HL-60 (cell line): Measurements from ENCODE around the gene MAS1L.

Experiments
- DNase-seq, 2 experiments: peaks; one replicate each; pipeline ENCODE4 v3.0.0-alpha.2; 2010 to 2020; ENCODE audit warnings: low read depth in 1 of 2, low spot score in 1 of 2
- H3K27ac ChIP-seq: fragments of 250-450 bp; sonication (Bioruptor Pico); replicated peaks from 2 replicates; pipeline ENCODE4 v1.5.1; 2020; ENCODE audit warnings: mild to moderate bottlenecking, moderate library complexity
- H3K27me3 ChIP-seq: fragments of 250-450 bp; sonication (Bioruptor Pico); 2 replicates; pipeline ENCODE4 v1.5.1; 2021; ENCODE audit warnings: mild to moderate bottlenecking, moderate library complexity; ENCODE audit not compliant: insufficient read depth, poor library complexity, severe bottlenecking
- H3K4me3 ChIP-seq: replicated peaks from 2 replicates; pipeline ENCODE4 v1.5.1; 2011; ENCODE audit warnings: mild to moderate bottlenecking, control low read depth, low read length; ENCODE audit not compliant: insufficient read depth
- CTCF ChIP-seq: IDR thresholded peaks from one replicate; pipeline ENCODE4 v1.5.1; 2011; ENCODE audit warnings: low read length, control low read depth, inconsistent platforms; ENCODE audit not compliant: insufficient read depth
- GABPA ChIP-seq: IDR thresholded peaks from 2 replicates; pipeline ENCODE4 v1.6.1; 2012; ENCODE audit warnings: low read depth
- POLR2AphosphoS5 ChIP-seq: IDR thresholded peaks from 2 replicates; pipeline ENCODE4 v1.6.1; 2012; ENCODE audit warnings: low read depth
- SPI1 ChIP-seq: IDR thresholded peaks from 2 replicates; pipeline ENCODE4 v1.6.1; 2012; ENCODE audit warnings: low read depth, mild to moderate bottlenecking, borderline replicate concordance
- TF ChIP-seq, protein P1 (sequence below): IDR thresholded peaks from 2 replicates; pipeline ENCODE4 v1.6.1; 2012; ENCODE audit warnings: low read depth; ENCODE audit not compliant: insufficient replicate concordance

MAS1L gene

GRCh38 chr6:29461021-29461814 lies 26.5 kb downstream of the MAS1L start:
- Histone ChIP-seq H3K27me3 (no peaks in the 10 kb centered on the region), H3K4me3 (no peak overlapping the region), H3K27ac (no peak overlapping the region)
- DNase-seq = no peak
- TF ChIP-seq, protein P1, sequence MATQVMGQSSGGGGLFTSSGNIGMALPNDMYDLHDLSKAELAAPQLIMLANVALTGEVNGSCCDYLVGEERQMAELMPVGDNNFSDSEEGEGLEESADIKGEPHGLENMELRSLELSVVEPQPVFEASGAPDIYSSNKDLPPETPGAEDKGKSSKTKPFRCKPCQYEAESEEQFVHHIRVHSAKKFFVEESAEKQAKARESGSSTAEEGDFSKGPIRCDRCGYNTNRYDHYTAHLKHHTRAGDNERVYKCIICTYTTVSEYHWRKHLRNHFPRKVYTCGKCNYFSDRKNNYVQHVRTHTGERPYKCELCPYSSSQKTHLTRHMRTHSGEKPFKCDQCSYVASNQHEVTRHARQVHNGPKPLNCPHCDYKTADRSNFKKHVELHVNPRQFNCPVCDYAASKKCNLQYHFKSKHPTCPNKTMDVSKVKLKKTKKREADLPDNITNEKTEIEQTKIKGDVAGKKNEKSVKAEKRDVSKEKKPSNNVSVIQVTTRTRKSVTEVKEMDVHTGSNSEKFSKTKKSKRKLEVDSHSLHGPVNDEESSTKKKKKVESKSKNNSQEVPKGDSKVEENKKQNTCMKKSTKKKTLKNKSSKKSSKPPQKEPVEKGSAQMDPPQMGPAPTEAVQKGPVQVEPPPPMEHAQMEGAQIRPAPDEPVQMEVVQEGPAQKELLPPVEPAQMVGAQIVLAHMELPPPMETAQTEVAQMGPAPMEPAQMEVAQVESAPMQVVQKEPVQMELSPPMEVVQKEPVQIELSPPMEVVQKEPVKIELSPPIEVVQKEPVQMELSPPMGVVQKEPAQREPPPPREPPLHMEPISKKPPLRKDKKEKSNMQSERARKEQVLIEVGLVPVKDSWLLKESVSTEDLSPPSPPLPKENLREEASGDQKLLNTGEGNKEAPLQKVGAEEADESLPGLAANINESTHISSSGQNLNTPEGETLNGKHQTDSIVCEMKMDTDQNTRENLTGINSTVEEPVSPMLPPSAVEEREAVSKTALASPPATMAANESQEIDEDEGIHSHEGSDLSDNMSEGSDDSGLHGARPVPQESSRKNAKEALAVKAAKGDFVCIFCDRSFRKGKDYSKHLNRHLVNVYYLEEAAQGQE = no peak
- no peak for TF ChIP-seq GABPA
- TF ChIP-seq SPI1 = no peak
- no peak for TF ChIP-seq POLR2AphosphoS5
- TF ChIP-seq CTCF = no peak

- DNase-seq = no peak
- no peaks in the 10 kb centered on the region for H3K27me3 ChIP-seq
- H3K4me3 ChIP-seq = no peak within 1 kb of the TSS
- H3K27ac ChIP-seq = no peak within 1 kb of the TSS
- TF ChIP-seq POLR2AphosphoS5 (no peak), SPI1 (no peak), CTCF (no peak), GABPA (no peak)
- TF ChIP-seq, protein P1 = no peak
These were observed 30.8 kb downstream of the MAS1L start, which contains the start of the genes OR11A1 and OR2H1 for GRCh38 chr6:29456971-29457370. Gene OR11A1, minus strand, starts transcription at chr6:29457071. Its CDS starts 29,430 bp downstream, at chr6:29427641. Gene OR2H1, plus strand, starts transcription at chr6:29457155. Its CDS starts 4,615 bp downstream, at chr6:29461770.

DNA sequence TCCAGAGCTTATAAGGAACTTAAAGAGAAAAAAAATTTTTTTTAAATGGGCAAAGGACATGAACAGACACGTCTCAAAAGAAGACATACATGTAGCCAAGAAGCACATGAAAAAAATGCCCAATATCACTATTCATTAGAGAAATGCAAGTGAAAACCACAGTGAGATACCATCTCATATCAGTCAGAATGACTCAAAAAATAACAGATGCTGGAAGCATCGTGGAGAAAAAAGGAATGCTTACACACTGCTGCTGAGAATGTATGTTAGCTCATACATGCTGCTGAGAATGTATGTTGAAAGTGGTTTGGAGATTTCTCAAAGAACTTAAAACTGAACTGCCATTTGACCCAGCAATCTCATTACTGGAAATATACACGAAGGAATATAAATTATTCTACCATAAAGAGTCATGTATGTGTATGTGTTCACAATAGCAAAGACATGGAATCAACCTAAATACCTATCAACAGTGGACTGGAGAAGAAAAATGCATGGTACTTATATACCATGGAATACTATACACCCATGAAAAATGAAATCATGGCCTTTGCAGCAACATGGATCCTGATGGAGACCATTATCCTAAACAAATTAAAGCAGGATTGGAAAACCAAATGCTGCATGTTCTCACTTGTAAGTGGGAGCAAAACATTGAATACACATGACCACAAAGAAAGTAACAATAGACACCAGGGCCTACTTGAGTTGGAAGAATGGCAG lies 36.1 kb downstream of the MAS1L start:
- H3K27me3 ChIP-seq = no peaks in the 10 kb centered on the region
- no peak for DNase-seq
- TF ChIP-seq SPI1 (no peak), GABPA (no peak), CTCF (no peak), POLR2AphosphoS5 (no peak)
- TF ChIP-seq, protein P1 = no peak
- H3K4me3 ChIP-seq = no peak overlapping the region
- no peak overlapping the region for H3K27ac ChIP-seq
